ENCODE data around the gene KNSTRN. TPM values are rescaled to one million over a fixed set of nuclear protein-coding genes. Genes with fewer than 3 reads are reported as not detected.

The KNSTRN gene
- total and polyA plus RNA-seq, 2 donors (not counting 3 experiments of a cell fraction or from before 2014, with no cell fraction given): 24.4 to 61.4 TPM

- Histone ChIP-seq H3K27me3 (ENCODE audit: control insufficient read depth in 2 of 2, insufficient read depth in 2 of 2, low read length in 2 of 2) (peaks cover 69 to 84% of the 10 kb centered on the region in 2 experiments), H3K36me3 (ENCODE audit: control insufficient read depth in 2 of 2, extremely low read depth in 1 of 2, insufficient read depth in 2 of 2, low read length in 2 of 2) (no peaks in the 10 kb centered on the region), H3K4me3 (replicated peaks in 1 of 3; ENCODE audit: insufficient read depth in 1 of 3, low read depth in 1 of 3, low read length in 3 of 3) (no peak overlapping the region), H3K9me3 (replicated peaks; ENCODE audit: control insufficient read depth, insufficient read depth, low read length) (no peaks in the 10 kb centered on the region), H3K9me1 (replicated peaks; ENCODE audit: control insufficient read depth, extremely low read depth, insufficient read depth, low read length) (no peaks in the 10 kb centered on the region), H3K79me2 (ENCODE audit: control insufficient read depth, insufficient read depth, low read length) (no peaks in the 10 kb centered on the region), H4K20me1 (replicated peaks; ENCODE audit: control insufficient read depth, extremely low read depth, insufficient read depth, low read length) (no peaks in the 10 kb centered on the region), H3K27ac (ENCODE audit: insufficient read depth, low read depth, low read length) (no peak overlapping the region), H3K4me2 (ENCODE audit: insufficient read depth, low read length) (no peak overlapping the region), H3K4me1 (ENCODE audit: control insufficient read depth, extremely low read depth, insufficient read depth, low read length) (peaks cover 3% of the 10 kb centered on the region), H3K9ac (replicated peaks; ENCODE audit: extremely low read depth, insufficient read depth, low read length) (no peak overlapping the region), H2AFZ (ENCODE audit: low read depth, low read length) (no peak overlapping the region)
- DNase-seq (ENCODE audit: low read depth, low spot score) (no peak), FAIRE-seq (no peak)
- POLR2A ChIA-PET: no interaction called here
- no TSS peak for BruUV-seq (replicated peaks)
- intact Hi-C loops (cut with micrococcal nuclease) (no loop called here), dilution Hi-C loops (cut with MboI; ENCODE audit: extremely low pct_ligation_motif_present, low sequenced_read_pairs) (no loop called here)
- TF ChIP-seq GATA2 (IDR thresholded peaks at IDR 0.05; ENCODE audit: insufficient read depth, insufficient read length, low read depth, low read length): no peak
- no peak for TF ChIP-seq JUN (IDR thresholded peaks at IDR 0.05; ENCODE audit: borderline replicate concordance, insufficient read depth, insufficient read length, low read depth)
- TF ChIP-seq MYC (IDR thresholded peaks at IDR 0.05; ENCODE audit: low read depth, low read length): no peak
- TF ChIP-seq POLR2AphosphoS5 (IDR thresholded peaks at IDR 0.05; ENCODE audit: insufficient read depth, low read depth, low read length): no peak
- TF ChIP-seq POLR2A (IDR thresholded peaks at IDR 0.05; ENCODE audit: low read depth, low read length): no peak
- no peak for TF ChIP-seq FOS (IDR thresholded peaks at IDR 0.05; ENCODE audit: borderline replicate concordance, insufficient read depth, low read length)
- no peak for TF ChIP-seq CTCF (IDR thresholded peaks at IDR 0.05; ENCODE audit: extremely low read depth in 1 of 2, insufficient read depth in 1 of 2, low read depth in 1 of 2, low read length in 2 of 2)
- TF ChIP-seq MAX (IDR thresholded peaks at IDR 0.05; ENCODE audit: insufficient read depth, insufficient read length): no peak
- TF ChIP-seq EZH2 (IDR thresholded peaks at IDR 0.05; ENCODE audit: borderline replicate concordance, low read depth, low read length, severe bottlenecking): no peak
- CTCF ChIA-PET: interaction anchor here (0.5 to 1.6 kb wide), 2 partner anchors 10 to 30 kb away, joined by 3 to 4 read pairs; partner anchors contain the start of gene IVD
These were observed 52.6 kb downstream of the KNSTRN start for GRCh38 chr15:40435023-40435709.
